Fibroblast of skin of left quadriceps (primary cell): ENCODE data around the gene GRIK1.
A peak's percentile ranks its signal among the peaks of the same experiment; 100 is the strongest.

Experiments
- DNase-seq, 2 experiments: peaks; one replicate each; pipeline ENCODE4 v3.0.0-alpha.2; 2013; ENCODE audit warnings: low read depth in 2 of 2

The GRIK1 gene

GRCh38 chr21:29909571-29909970 is 30.2 kb downstream of the GRIK1 start:
- DNase-seq: no peak

- peak; percentile 19 to 32 for DNase-seq
Measured at GRCh38 chr21:29904359-29905282, 35.2 kb downstream of the GRIK1 start.

DNA sequence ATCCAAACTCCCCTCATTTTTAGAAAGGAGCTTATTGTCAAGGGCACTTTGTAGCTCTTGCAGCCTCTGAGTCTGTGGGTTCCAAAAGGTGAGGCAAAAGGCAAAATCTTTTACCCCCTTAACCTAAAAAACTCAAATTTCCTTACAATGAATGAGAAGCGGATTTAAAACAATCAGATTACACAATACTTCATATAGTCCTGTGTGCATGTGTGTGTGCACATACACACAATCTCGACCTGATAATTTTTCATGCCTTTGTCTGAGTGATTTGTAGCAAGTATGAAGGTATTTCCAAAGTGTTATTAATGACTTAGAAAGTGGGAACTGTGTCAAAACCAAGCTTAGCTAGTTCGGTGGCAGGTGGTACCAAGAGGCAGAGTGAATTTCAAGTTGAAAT is 42.9 kb downstream of the GRIK1 start:
- DNase-seq: no peak

DNA sequence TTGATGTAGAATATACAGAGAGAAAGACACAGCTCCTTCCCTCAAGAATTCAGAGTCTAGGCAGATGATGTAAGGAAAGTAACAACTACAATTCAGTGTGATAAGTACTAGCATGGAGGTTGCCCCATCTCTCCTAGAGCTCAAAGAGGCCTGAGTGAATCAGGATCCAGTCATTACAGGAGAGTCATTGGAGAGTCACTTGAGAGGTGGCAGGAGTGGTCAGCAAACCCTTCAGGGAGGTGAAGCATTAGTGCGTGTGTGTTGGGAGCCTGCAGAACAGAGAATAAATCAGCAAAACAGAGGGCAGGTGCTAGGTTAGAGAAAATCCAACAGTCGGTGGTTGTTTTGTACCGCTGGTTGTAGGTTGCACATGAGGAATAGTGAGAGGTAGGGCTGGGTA is 46.1 kb downstream of the GRIK1 start:
- no peak for DNase-seq

GRCh38 chr21:29892379-29892778 is 47.4 kb downstream of the GRIK1 start:
- DNase-seq: no peak

DNA sequence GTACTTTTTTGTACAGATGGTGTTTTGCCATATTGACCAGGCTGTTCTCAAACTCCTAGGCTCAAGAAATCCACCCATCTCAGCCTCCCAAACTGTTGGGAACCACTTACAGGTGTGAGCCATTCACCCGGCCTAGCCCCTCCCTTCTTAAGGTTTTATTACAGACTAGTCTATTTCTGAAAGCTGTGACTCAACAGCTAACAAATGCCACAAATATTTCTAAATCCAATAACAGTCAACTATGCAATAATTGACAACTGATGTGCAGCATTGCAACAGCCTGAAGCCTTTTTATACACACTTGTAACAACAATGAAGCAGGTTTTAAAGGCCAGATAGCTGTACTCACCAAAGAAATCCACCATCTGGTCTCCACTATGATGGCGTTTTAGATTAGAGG is 51.4 kb downstream of the GRIK1 start:
- peak; percentile 28 to 39 for DNase-seq

GRCh38 chr21:29887313-29888009 is 52.3 kb downstream of the GRIK1 start:
- no peak for DNase-seq

GRCh38 chr21:29885491-29885890 is 54.3 kb downstream of the GRIK1 start:
- no peak for DNase-seq

- no peak for DNase-seq
Measured at GRCh38 chr21:29875873-29876272, 63.9 kb downstream of the GRIK1 start.

- DNase-seq: no peak
Measured at GRCh38 chr21:29875036-29875716, 64.6 kb downstream of the GRIK1 start.

- no peak for DNase-seq
Measured at GRCh38 chr21:29873908-29874307, 65.9 kb downstream of the GRIK1 start.

- DNase-seq: no peak
Measured at GRCh38 chr21:29870814-29871213, 69.0 kb downstream of the GRIK1 start.

DNA sequence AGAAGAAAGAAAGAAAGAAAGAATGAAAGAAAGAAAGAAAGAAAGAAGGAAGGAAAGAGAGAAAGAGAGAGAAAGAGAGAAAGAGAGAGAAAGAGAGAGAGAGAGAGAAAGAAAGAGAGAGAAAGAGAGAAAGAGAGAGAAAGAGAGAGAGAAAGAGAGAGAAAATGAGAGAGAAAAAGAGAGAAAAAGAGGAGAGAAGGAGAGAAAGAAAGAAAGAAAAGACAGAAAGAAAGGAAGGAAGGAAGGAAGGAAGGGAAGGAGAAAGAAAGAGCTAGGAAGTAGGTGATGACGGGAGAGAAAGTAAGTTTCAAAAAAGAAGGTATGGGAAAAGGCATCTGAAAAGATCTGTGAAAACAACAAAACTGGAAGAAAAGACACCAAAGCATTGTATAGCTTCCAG is 72.0 kb downstream of the GRIK1 start:
- no peak for DNase-seq

DNA sequence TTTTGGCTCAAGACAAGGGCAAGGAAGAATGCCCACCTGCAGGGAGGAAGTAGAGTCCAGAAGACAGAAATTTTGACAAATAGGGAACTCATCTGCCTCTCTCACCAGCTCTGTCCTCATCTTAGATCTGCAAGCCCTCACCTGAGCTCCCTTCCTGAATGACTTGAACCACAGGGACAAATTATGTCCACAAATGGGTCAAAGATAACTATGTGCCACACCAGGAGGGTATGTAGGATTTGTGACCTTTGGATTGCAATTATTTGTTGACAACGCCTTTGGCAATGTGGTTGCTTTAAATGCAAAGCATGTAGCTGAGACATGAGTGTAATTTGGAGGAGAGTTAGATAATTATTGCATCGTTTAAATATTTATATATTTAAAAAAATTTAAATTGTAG is 79.5 kb downstream of the GRIK1 start:
- no peak for DNase-seq

- no peak for DNase-seq
Measured at GRCh38 chr21:29857150-29857549, 82.6 kb downstream of the GRIK1 start.

- no peak for DNase-seq
Measured at GRCh38 chr21:29854795-29855194, 85.0 kb downstream of the GRIK1 start.

DNA sequence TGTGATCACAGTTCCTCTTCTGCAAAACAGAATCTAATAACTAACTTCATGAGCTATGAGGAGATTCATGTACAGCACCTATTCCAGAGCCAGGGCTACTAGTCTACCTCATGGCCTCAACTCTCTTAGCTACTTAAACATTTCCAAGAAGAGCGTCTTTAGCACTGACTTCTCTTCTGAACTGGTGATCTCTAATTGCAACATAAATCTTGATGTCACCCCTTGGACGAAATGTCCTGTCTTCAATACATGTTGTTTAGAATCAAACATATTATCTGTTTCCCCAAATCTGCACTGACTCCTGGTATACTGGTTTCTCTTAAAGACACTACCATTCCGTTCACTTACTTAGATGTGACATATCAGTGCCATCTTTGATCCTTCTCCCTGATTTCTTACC is 88.2 kb downstream of the GRIK1 start:
- no peak for DNase-seq

DNA sequence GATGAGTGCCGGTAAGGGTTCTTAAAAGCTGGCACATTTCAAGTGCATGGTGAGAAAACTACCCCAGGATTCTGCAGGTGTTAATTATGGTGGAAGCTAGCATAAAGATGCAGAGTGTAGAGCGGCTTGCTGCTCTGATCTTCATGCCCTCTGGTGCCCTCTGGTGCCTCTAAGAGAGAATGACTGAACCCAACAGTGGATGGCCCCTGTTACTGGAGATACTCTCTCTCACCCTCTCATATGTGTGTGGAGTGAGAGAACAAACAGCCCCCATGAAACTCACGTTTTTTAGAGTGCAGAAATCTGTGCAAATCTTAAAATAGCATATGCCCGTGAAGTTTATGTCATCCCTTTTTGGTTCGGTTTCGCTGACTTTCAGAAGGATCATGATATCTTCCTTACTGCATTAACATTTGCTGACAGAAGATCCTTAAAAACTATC is 90.0 kb downstream of the GRIK1 start:
- peak; percentile 24 to 27 for DNase-seq

DNA sequence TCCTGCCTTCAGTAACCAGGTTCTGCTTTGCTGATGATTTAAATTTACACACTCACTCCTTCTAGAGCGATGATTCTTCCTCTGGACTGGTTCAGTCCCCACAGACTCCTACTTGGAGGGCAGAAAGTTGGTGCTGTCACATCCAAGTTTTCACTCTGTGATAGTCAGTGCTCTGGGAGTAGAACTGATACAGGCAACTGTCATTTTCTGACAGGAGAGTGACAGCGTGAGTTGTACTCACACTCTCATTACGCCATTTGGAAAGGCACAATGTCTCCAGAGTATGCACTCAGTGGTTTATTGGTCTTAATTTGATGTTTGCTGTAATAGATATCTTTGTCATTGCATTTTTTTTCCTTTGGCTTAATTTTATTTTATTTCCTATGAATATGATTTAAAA is 96.0 kb downstream of the GRIK1 start:
- no peak for DNase-seq

- no peak for DNase-seq
Measured at GRCh38 chr21:29834617-29835016, 105.2 kb downstream of the GRIK1 start.

GRCh38 chr21:29832217-29832616 is 107.6 kb downstream of the GRIK1 start:
- DNase-seq: no peak

GRCh38 chr21:29829564-29830275 is 110.1 kb downstream of the GRIK1 start:
- peak in 1 of 2 experiments; percentile 2 for DNase-seq
